GM19240 (cell line): ENCODE data around the gene APBB2.

Experiments used
- DNase-seq: peaks from one replicate; pipeline ENCODE4 v3.0.0; 2011; ENCODE audit warnings: low spot score; ENCODE audit not compliant: insufficient read length

APBB2 gene

GRCh38 chr4:40874901-40875300, 339.4 kb downstream of the APBB2 start:
- DNase-seq = no peak

GRCh38 chr4:40874331-40874730, 340.0 kb downstream of the APBB2 start:
- DNase-seq = no peak

GRCh38 chr4:40871695-40872250, 342.6 kb downstream of the APBB2 start:
- DNase-seq = no peak

GRCh38 chr4:40870150-40870549, 344.2 kb downstream of the APBB2 start:
- no peak for DNase-seq

- DNase-seq = no peak
Measured at GRCh38 chr4:40865696-40866095, 348.6 kb downstream of the APBB2 start.

GRCh38 chr4:40864531-40864930, 349.8 kb downstream of the APBB2 start:
- DNase-seq = no peak

GRCh38 chr4:40858962-40859361, 355.4 kb downstream of the APBB2 start:
- no peak for DNase-seq

- DNase-seq = no peak
Measured at GRCh38 chr4:40857956-40858355, 356.4 kb downstream of the APBB2 start.

- peak; percentile 58 for DNase-seq
Measured at GRCh38 chr4:40856840-40857362, 357.4 kb downstream of the APBB2 start.

- DNase-seq = no peak
Measured at GRCh38 chr4:40856277-40856839, 358.0 kb downstream of the APBB2 start.

- DNase-seq = no peak
Measured at GRCh38 chr4:40850496-40850895, 363.8 kb downstream of the APBB2 start.

GRCh38 chr4:40848940-40849339, 365.4 kb downstream of the APBB2 start:
- DNase-seq = no peak

GRCh38 chr4:40848251-40848650, 366.1 kb downstream of the APBB2 start:
- no peak for DNase-seq

GRCh38 chr4:40846532-40846931, 367.8 kb downstream of the APBB2 start:
- no peak for DNase-seq

- no peak for DNase-seq
Measured at GRCh38 chr4:40845154-40845835, 369.0 kb downstream of the APBB2 start.

- DNase-seq = no peak
Measured at GRCh38 chr4:40844261-40844660, 370.1 kb downstream of the APBB2 start.

GRCh38 chr4:40843696-40844095, 370.6 kb downstream of the APBB2 start:
- DNase-seq = no peak

GRCh38 chr4:40842725-40843423, 371.5 kb downstream of the APBB2 start:
- DNase-seq = no peak

GRCh38 chr4:40842318-40842717, 372.0 kb downstream of the APBB2 start:
- no peak for DNase-seq

- DNase-seq = no peak
Measured at GRCh38 chr4:40840985-40841571, 373.3 kb downstream of the APBB2 start.

- DNase-seq = no peak
Measured at GRCh38 chr4:40840255-40840984, 373.9 kb downstream of the APBB2 start.
